GM23338 (cell line): Measurements from ENCODE around the gene HIVEP1. TPM values are rescaled to one million over a fixed set of nuclear protein-coding genes. Genes with fewer than 3 reads are reported as not detected.

Experiments
- ATAC-seq: fragments of 200-7000 bp; cut with Tn5 transposase; 3 replicates; pipeline ENCODE4 v1.9.1; 2020
- DNase-seq: peaks from one replicate; pipeline ENCODE4 v3.0.0-alpha.2; 2015; ENCODE audit warnings: low spot score
- H2AFZ ChIP-seq: fragments of 200-600 bp; sonication (generic); 2 replicates; pipeline ENCODE4 v1.8.0; 2016; ENCODE audit warnings: antibody characterized with exemption, mild to moderate bottlenecking, moderate library complexity
- H3F3A ChIP-seq: fragments of 200-600 bp; sonication (generic); replicated peaks from 2 replicates; pipeline ENCODE4 v1.8.0; 2017; ENCODE audit warnings: antibody characterized with exemption, mixed run types, low read depth
- H3K27ac ChIP-seq: fragments of 200-600 bp; sonication (generic); 2 replicates; pipeline ENCODE4 v1.6.1; 2016; ENCODE audit warnings: low read depth
- H3K27me3 ChIP-seq: fragments of 200-600 bp; sonication (generic); 2 replicates; pipeline ENCODE4 v1.8.0; 2016; ENCODE audit warnings: mild to moderate bottlenecking, mixed run types, moderate library complexity; ENCODE audit not compliant: insufficient read depth
- H3K36me3 ChIP-seq: fragments of 200-600 bp; sonication (generic); 2 replicates; pipeline ENCODE4 v1.8.0; 2016; ENCODE audit warnings: mild to moderate bottlenecking; ENCODE audit not compliant: insufficient read depth
- H3K4me1 ChIP-seq: fragments of 200-600 bp; sonication (generic); 2 replicates; pipeline ENCODE4 v1.8.0; 2016; ENCODE audit warnings: mild to moderate bottlenecking, moderate library complexity; ENCODE audit not compliant: insufficient read depth
- H3K4me2 ChIP-seq: fragments of 200-600 bp; sonication (generic); 2 replicates; pipeline ENCODE4 v1.7.1; 2017; ENCODE audit warnings: mixed run types
- H3K4me3 ChIP-seq: fragments of 200-600 bp; sonication (generic); 2 replicates; pipeline ENCODE4 v1.6.1; 2016; ENCODE audit warnings: mixed run types
- H3K79me2 ChIP-seq: fragments of 200-600 bp; sonication (generic); replicated peaks from 2 replicates; pipeline ENCODE4 v1.8.0; 2017; ENCODE audit warnings: mild to moderate bottlenecking; ENCODE audit not compliant: insufficient read depth
- H3K9me2 ChIP-seq: fragments of 200-600 bp; sonication (generic); 2 replicates; pipeline ENCODE4 v1.8.0; 2017; ENCODE audit not compliant: insufficient read depth
- H4K20me1 ChIP-seq: fragments of 200-600 bp; sonication (generic); replicated peaks from 2 replicates; pipeline ENCODE4 v1.8.0; 2017; ENCODE audit warnings: mild to moderate bottlenecking; ENCODE audit not compliant: insufficient read depth
- H3K27ac Mint-ChIP-seq: 2 replicates; pipeline ENCODE4 v1.8.0; 2020; ENCODE audit warnings: inconsistent platforms, mild to moderate bottlenecking, moderate library complexity, mixed read lengths
- H3K27me3 Mint-ChIP-seq: 3 replicates; pipeline ENCODE4 v1.8.0; 2022; ENCODE audit warnings: low read depth, mild to moderate bottlenecking, moderate library complexity, mixed read lengths, inconsistent platforms; ENCODE audit not compliant: insufficient read depth, poor library complexity
- H3K36me3 Mint-ChIP-seq: 3 replicates; pipeline ENCODE4 v1.8.0; 2021; ENCODE audit warnings: low read depth, mild to moderate bottlenecking, inconsistent platforms, moderate library complexity, mixed read lengths
- H3K4me1 Mint-ChIP-seq: 3 replicates; pipeline ENCODE4 v1.8.0; 2020; ENCODE audit warnings: mild to moderate bottlenecking, inconsistent platforms, mixed read lengths
- H3K4me3 Mint-ChIP-seq: 3 replicates; pipeline ENCODE4 v1.8.0; 2021; ENCODE audit warnings: moderate library complexity, mild to moderate bottlenecking, inconsistent platforms, mixed read lengths
- H3K9me3 Mint-ChIP-seq: 3 replicates; pipeline ENCODE4 v1.8.0; 2020; ENCODE audit warnings: moderate library complexity, mild to moderate bottlenecking, inconsistent platforms, mixed read lengths
- CREB1 ChIP-seq: fragments of 250-450 bp; sonication (Bioruptor Pico); IDR thresholded peaks from 2 replicates; pipeline ENCODE4 v1.5.0; 2020; ENCODE audit warnings: low read depth, mild to moderate bottlenecking, moderate library complexity
- EZH2 ChIP-seq: fragments of 200-600 bp; sonication (generic); IDR thresholded peaks from one replicate; pipeline ENCODE4 v1.8.0; 2017; ENCODE audit warnings: antibody characterized with exemption, mild to moderate bottlenecking, low read depth; ENCODE audit not compliant: unreplicated experiment
- EZH2phosphoT487 ChIP-seq: fragments of 200-600 bp; sonication (generic); IDR thresholded peaks from one replicate; pipeline ENCODE4 v1.8.1; 2018; ENCODE audit warnings: antibody characterized with exemption; ENCODE audit not compliant: unreplicated experiment
- JUNB ChIP-seq: IDR thresholded peaks from one replicate; pipeline ENCODE4 v1.6.1; 2016; ENCODE audit warnings: antibody characterized with exemption; ENCODE audit not compliant: unreplicated experiment
- NANOG ChIP-seq: IDR thresholded peaks from 2 replicates; pipeline ENCODE4 v1.6.1; 2016; ENCODE audit warnings: antibody characterized with exemption, borderline replicate concordance
- POLR2AphosphoS5 ChIP-seq: IDR thresholded peaks from 2 replicates; pipeline ENCODE4 v1.6.1; 2016; ENCODE audit warnings: antibody characterized with exemption, low read depth
- STAT1 ChIP-seq: IDR thresholded peaks from one replicate; pipeline ENCODE4 v1.6.1; 2016; ENCODE audit warnings: antibody characterized with exemption; ENCODE audit not compliant: unreplicated experiment
- ZNF114 ChIP-seq: fragments of 250-450 bp; sonication (Bioruptor Pico); IDR thresholded peaks from 2 replicates; pipeline ENCODE4 v1.5.0; 2020; ENCODE audit warnings: mild to moderate bottlenecking, moderate library complexity
- ZNF331 ChIP-seq: fragments of 250-450 bp; sonication (Bioruptor Pico); IDR thresholded peaks from 2 replicates; pipeline ENCODE4 v1.5.0; 2020; ENCODE audit warnings: low read depth, mild to moderate bottlenecking, moderate library complexity
- polyA plus RNA-seq: library from polyadenylated mRNA; unstranded; fragments of >200 nt; fragmentation: Nextera tagmentation; extraction: Ambion mirVana; gene quantifications from 2 replicates; pipeline ENCODE4 v1.2.1, GENCODE V29; 2016
- total RNA-seq: library from RNA; depleted of rRNA; stranded (reverse); fragments of >200 nt; shearing (Covaris generic); gene quantifications from 2 replicates; pipeline ENCODE4 v1.2.3, GENCODE V29; 2014
- TF ChIP-seq, protein P1 (sequence below), 2 experiments: fragments of 200-600 bp in 1 of 2; sonication (generic) in 1 of 2; conservative IDR thresholded peaks; 2 replicates each; pipeline versions ENCODE4 v1.5.1 to v1.6.1; 2016 to 2017; ENCODE audit warnings: antibody characterized with exemption in 2 of 2, low read depth in 2 of 2, mild to moderate bottlenecking in 2 of 2, moderate library complexity in 1 of 2
- TF ChIP-seq, protein P2 (sequence below): fragments of 250-450 bp; sonication (Bioruptor Pico); IDR thresholded peaks from 2 replicates; pipeline ENCODE4 v1.5.0; 2020; ENCODE audit warnings: mild to moderate bottlenecking, moderate library complexity
- TF ChIP-seq, protein P3 (sequence below): IDR thresholded peaks from 2 replicates; pipeline ENCODE4 v1.6.1; 2016; ENCODE audit warnings: antibody characterized with exemption
- TF ChIP-seq, protein P4 (sequence below): IDR thresholded peaks from one replicate; pipeline ENCODE4 v1.6.1; 2018; ENCODE audit warnings: antibody characterized with exemption; ENCODE audit not compliant: unreplicated experiment

Gene HIVEP1
- total and polyA plus RNA-seq, 2 experiments from 2014 or later: 10.1 to 21.7 TPM

DNA sequence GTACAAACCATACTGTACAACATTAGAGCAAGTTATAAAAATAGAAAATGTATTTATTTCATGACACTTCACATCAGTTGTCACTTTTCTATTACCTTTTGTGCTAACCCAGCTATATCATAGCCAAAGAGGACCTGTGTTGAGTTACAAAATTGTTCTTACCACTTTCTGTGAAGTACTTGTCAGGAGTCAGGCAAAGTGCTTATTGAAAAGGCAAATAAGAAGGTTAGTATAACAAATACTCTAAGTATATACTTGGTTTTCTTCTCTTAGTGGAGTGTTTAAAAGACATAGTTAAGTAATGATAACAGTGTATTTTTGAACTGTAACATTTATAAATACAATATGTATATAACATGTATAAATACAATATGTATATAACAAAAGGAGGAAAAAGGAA, 88.9 kb downstream of the HIVEP1 start:
- Histone ChIP-seq H3K36me3 (no peaks in the 10 kb centered on the region), H2AFZ (no peak overlapping the region), H3K4me3 (no peak overlapping the region), H3K27ac (no peak overlapping the region), H4K20me1 (0 out of 2 replicates have a peak, but pooled peaks cover 3% of the 10 kb centered on the region), H3K27me3 (no peaks in the 10 kb centered on the region), H3K4me2 (no peak overlapping the region), H3F3A (no peaks in the 10 kb centered on the region), H3K79me2 (peaks cover 14% of the 10 kb centered on the region; the same call in 1 of the 2 replicates), H3K9me2 (no peaks in the 10 kb centered on the region), H3K4me1 (no peaks in the 10 kb centered on the region)
- H3K4me3 Mint-ChIP-seq: no peak overlapping the region
- no peaks in the 10 kb centered on the region for H3K27me3 Mint-ChIP-seq
- TF ChIP-seq, protein P1, sequence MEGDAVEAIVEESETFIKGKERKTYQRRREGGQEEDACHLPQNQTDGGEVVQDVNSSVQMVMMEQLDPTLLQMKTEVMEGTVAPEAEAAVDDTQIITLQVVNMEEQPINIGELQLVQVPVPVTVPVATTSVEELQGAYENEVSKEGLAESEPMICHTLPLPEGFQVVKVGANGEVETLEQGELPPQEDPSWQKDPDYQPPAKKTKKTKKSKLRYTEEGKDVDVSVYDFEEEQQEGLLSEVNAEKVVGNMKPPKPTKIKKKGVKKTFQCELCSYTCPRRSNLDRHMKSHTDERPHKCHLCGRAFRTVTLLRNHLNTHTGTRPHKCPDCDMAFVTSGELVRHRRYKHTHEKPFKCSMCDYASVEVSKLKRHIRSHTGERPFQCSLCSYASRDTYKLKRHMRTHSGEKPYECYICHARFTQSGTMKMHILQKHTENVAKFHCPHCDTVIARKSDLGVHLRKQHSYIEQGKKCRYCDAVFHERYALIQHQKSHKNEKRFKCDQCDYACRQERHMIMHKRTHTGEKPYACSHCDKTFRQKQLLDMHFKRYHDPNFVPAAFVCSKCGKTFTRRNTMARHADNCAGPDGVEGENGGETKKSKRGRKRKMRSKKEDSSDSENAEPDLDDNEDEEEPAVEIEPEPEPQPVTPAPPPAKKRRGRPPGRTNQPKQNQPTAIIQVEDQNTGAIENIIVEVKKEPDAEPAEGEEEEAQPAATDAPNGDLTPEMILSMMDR (conservative IDR thresholded peaks at IDR 0.05; ENCODE audit: low read depth in 2 of 2): no peak
- TF ChIP-seq, protein P2, sequence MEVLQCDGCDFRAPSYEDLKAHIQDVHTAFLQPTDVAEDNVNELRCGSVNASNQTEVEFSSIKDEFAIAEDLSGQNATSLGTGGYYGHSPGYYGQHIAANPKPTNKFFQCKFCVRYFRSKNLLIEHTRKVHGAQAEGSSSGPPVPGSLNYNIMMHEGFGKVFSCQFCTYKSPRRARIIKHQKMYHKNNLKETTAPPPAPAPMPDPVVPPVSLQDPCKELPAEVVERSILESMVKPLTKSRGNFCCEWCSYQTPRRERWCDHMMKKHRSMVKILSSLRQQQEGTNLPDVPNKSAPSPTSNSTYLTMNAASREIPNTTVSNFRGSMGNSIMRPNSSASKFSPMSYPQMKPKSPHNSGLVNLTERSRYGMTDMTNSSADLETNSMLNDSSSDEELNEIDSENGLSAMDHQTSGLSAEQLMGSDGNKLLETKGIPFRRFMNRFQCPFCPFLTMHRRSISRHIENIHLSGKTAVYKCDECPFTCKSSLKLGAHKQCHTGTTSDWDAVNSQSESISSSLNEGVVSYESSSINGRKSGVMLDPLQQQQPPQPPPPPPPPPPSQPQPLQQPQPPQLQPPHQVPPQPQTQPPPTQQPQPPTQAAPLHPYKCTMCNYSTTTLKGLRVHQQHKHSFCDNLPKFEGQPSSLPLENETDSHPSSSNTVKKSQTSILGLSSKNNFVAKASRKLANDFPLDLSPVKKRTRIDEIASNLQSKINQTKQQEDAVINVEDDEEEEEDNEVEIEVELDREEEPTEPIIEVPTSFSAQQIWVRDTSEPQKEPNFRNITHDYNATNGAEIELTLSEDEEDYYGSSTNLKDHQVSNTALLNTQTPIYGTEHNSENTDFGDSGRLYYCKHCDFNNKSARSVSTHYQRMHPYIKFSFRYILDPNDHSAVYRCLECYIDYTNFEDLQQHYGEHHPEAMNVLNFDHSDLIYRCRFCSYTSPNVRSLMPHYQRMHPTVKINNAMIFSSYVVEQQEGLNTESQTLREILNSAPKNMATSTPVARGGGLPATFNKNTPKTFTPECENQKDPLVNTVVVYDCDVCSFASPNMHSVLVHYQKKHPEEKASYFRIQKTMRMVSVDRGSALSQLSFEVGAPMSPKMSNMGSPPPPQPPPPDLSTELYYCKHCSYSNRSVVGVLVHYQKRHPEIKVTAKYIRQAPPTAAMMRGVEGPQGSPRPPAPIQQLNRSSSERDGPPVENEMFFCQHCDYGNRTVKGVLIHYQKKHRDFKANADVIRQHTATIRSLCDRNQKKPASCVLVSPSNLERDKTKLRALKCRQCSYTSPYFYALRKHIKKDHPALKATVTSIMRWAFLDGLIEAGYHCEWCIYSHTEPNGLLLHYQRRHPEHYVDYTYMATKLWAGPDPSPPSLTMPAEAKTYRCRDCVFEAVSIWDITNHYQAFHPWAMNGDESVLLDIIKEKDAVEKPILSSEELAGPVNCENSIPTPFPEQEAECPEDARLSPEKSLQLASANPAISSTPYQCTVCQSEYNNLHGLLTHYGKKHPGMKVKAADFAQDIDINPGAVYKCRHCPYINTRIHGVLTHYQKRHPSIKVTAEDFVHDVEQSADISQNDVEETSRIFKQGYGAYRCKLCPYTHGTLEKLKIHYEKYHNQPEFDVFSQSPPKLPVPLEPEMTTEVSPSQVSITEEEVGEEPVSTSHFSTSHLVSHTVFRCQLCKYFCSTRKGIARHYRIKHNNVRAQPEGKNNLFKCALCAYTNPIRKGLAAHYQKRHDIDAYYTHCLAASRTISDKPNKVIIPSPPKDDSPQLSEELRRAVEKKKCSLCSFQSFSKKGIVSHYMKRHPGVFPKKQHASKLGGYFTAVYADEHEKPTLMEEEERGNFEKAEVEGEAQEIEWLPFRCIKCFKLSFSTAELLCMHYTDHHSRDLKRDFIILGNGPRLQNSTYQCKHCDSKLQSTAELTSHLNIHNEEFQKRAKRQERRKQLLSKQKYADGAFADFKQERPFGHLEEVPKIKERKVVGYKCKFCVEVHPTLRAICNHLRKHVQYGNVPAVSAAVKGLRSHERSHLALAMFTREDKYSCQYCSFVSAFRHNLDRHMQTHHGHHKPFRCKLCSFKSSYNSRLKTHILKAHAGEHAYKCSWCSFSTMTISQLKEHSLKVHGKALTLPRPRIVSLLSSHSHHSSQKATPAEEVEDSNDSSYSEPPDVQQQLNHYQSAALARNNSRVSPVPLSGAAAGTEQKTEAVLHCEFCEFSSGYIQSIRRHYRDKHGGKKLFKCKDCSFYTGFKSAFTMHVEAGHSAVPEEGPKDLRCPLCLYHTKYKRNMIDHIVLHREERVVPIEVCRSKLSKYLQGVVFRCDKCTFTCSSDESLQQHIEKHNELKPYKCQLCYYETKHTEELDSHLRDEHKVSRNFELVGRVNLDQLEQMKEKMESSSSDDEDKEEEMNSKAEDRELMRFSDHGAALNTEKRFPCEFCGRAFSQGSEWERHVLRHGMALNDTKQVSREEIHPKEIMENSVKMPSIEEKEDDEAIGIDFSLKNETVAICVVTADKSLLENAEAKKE (CRISPR knock-in tag): no peak
- no peak for TF ChIP-seq ZNF114 (CRISPR knock-in tag)
- TF ChIP-seq, protein P3, sequence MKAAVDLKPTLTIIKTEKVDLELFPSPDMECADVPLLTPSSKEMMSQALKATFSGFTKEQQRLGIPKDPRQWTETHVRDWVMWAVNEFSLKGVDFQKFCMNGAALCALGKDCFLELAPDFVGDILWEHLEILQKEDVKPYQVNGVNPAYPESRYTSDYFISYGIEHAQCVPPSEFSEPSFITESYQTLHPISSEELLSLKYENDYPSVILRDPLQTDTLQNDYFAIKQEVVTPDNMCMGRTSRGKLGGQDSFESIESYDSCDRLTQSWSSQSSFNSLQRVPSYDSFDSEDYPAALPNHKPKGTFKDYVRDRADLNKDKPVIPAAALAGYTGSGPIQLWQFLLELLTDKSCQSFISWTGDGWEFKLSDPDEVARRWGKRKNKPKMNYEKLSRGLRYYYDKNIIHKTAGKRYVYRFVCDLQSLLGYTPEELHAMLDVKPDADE: no peak
- TF ChIP-seq NANOG: no peak
- TF ChIP-seq STAT1: no peak
- no peak for TF ChIP-seq ZNF331
- no peak for TF ChIP-seq CREB1 (CRISPR knock-in tag)
- TF ChIP-seq JUNB: no peak
- TF ChIP-seq, protein P4, sequence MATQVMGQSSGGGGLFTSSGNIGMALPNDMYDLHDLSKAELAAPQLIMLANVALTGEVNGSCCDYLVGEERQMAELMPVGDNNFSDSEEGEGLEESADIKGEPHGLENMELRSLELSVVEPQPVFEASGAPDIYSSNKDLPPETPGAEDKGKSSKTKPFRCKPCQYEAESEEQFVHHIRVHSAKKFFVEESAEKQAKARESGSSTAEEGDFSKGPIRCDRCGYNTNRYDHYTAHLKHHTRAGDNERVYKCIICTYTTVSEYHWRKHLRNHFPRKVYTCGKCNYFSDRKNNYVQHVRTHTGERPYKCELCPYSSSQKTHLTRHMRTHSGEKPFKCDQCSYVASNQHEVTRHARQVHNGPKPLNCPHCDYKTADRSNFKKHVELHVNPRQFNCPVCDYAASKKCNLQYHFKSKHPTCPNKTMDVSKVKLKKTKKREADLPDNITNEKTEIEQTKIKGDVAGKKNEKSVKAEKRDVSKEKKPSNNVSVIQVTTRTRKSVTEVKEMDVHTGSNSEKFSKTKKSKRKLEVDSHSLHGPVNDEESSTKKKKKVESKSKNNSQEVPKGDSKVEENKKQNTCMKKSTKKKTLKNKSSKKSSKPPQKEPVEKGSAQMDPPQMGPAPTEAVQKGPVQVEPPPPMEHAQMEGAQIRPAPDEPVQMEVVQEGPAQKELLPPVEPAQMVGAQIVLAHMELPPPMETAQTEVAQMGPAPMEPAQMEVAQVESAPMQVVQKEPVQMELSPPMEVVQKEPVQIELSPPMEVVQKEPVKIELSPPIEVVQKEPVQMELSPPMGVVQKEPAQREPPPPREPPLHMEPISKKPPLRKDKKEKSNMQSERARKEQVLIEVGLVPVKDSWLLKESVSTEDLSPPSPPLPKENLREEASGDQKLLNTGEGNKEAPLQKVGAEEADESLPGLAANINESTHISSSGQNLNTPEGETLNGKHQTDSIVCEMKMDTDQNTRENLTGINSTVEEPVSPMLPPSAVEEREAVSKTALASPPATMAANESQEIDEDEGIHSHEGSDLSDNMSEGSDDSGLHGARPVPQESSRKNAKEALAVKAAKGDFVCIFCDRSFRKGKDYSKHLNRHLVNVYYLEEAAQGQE: no peak
- TF ChIP-seq EZH2: no peak
- TF ChIP-seq POLR2AphosphoS5: no peak
- no peak for TF ChIP-seq EZH2phosphoT487
- no peaks in the 10 kb centered on the region for H3K9me3 Mint-ChIP-seq
- peaks cover 3% of the 10 kb centered on the region; the same call in 2 of the 3 replicates for H3K4me1 Mint-ChIP-seq
- ATAC-seq (no peak), DNase-seq (no peak)
- H3K36me3 Mint-ChIP-seq: no peaks in the 10 kb centered on the region
- no peak overlapping the region for H3K27ac Mint-ChIP-seq
